Measurements from ENCODE around the gene GNAZ. TPM values are rescaled to one million over a fixed set of nuclear protein-coding genes. Genes with fewer than 3 reads are reported as not detected.

GNAZ gene
- total RNA-seq, 1 donor from 2014 or later, result 3.9 TPM

DNA sequence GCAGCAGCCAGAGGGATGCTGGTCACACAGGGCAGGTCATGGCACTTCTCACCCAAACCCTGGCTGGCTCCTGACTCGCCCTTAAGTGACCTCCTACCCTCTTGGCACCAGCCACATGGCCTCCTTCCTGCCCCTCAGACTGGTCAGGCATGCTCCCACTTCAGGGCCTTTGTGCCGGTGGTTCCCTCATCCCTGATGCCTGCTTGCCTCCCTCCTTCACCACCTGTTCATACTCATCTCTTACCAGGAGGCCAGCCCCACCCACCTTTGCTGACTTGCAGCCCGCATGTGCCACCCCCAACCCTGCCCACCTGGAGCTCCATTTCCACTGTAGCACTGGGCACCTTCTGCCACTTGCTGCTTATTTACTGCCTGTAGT, 20.1 kb downstream of the GNAZ start:
- Mint-ChIP-seq H3K4me1 (ENCODE audit: low read depth) (no peaks in the 10 kb centered on the region), H3K9me3 (ENCODE audit: low read depth) (no peaks in the 10 kb centered on the region), H3K27ac (ENCODE audit: unreplicated experiment) (no peak overlapping the region), H3K4me3 (ENCODE audit: unreplicated experiment) (no peak overlapping the region), H3K27me3 (ENCODE audit: low read depth) (no peaks in the 10 kb centered on the region), H3K36me3 (ENCODE audit: low read depth) (no peaks in the 10 kb centered on the region)
- no peak for DNase-seq (ENCODE audit: low spot score)
- TF ChIP-seq, protein P1, sequence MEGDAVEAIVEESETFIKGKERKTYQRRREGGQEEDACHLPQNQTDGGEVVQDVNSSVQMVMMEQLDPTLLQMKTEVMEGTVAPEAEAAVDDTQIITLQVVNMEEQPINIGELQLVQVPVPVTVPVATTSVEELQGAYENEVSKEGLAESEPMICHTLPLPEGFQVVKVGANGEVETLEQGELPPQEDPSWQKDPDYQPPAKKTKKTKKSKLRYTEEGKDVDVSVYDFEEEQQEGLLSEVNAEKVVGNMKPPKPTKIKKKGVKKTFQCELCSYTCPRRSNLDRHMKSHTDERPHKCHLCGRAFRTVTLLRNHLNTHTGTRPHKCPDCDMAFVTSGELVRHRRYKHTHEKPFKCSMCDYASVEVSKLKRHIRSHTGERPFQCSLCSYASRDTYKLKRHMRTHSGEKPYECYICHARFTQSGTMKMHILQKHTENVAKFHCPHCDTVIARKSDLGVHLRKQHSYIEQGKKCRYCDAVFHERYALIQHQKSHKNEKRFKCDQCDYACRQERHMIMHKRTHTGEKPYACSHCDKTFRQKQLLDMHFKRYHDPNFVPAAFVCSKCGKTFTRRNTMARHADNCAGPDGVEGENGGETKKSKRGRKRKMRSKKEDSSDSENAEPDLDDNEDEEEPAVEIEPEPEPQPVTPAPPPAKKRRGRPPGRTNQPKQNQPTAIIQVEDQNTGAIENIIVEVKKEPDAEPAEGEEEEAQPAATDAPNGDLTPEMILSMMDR (IDR thresholded peaks at IDR 0.05), result no peak

DNA sequence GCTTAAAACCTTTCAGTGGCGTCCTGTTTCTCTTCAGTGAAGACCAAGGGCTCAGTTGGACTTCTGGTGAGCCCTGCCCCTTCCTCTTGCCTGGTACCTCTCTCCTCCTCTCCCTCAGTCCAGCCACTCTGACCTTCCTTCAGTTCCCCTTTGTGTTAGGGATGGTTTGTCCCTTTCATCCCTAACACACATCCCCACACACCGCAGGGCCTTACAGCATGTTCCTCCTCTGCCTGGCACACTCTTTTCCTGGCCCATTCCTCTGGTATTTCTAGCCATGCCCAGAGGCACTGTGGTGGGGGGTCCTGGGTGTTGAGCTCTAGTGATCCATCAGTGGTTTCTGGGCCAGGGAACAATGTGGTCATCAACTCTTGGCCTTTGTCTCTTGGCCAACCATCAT, 21.4 kb downstream of the GNAZ start:
- Mint-ChIP-seq H3K4me3 (ENCODE audit: unreplicated experiment) (no peak overlapping the region), H3K27me3 (ENCODE audit: low read depth) (no peaks in the 10 kb centered on the region), H3K36me3 (ENCODE audit: low read depth) (no peaks in the 10 kb centered on the region), H3K27ac (ENCODE audit: unreplicated experiment) (no peak overlapping the region), H3K9me3 (ENCODE audit: low read depth) (no peaks in the 10 kb centered on the region), H3K4me1 (ENCODE audit: low read depth) (no peaks in the 10 kb centered on the region)
- no peak for DNase-seq (ENCODE audit: low spot score)
- TF ChIP-seq, protein P1 (IDR thresholded peaks at IDR 0.05), result no peak

DNA sequence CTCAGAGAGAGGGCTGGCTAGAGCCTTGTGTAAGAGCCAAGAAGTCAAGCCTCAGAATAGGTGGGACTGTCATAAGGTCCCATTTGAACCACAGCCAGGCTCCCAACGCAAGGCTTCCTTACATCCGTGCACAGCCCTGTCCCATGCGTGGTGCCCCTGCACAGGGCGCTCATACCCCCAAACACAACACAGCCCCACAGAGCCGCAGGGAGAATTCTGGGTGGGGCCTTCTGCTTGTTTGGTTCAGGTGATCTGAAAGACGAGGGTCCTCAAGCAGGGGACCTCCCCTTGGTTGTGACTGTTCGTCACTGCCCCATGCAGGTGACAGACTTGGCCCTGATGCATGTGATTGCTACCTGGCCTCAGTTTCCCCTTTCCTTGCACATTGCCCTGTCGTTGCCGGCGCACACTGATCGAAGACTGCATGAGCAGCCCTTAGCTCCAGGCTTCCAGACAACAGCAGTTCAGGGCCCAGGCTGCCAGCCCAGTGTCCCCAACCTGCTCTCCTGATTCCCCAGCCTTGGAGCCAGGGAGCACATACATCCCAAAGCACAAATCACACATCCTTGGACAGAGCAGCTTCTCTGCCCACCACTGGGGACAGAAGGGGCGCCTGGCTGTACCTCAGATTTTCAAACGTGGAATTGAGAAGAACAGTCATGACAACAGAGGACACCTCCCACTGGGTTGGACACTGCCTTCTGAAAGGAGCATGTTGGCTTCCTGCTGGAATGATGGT, 22.1 kb downstream of the GNAZ start:
- TF ChIP-seq, protein P1 (IDR thresholded peaks at IDR 0.05), result no peak
- Mint-ChIP-seq H3K36me3 (ENCODE audit: low read depth) (no peaks in the 10 kb centered on the region), H3K27ac (ENCODE audit: unreplicated experiment) (no peak overlapping the region), H3K4me1 (ENCODE audit: low read depth) (no peaks in the 10 kb centered on the region), H3K27me3 (ENCODE audit: low read depth) (no peaks in the 10 kb centered on the region), H3K4me3 (ENCODE audit: unreplicated experiment) (no peak overlapping the region), H3K9me3 (ENCODE audit: low read depth) (no peaks in the 10 kb centered on the region)
- no peak for DNase-seq (ENCODE audit: low spot score)

DNA sequence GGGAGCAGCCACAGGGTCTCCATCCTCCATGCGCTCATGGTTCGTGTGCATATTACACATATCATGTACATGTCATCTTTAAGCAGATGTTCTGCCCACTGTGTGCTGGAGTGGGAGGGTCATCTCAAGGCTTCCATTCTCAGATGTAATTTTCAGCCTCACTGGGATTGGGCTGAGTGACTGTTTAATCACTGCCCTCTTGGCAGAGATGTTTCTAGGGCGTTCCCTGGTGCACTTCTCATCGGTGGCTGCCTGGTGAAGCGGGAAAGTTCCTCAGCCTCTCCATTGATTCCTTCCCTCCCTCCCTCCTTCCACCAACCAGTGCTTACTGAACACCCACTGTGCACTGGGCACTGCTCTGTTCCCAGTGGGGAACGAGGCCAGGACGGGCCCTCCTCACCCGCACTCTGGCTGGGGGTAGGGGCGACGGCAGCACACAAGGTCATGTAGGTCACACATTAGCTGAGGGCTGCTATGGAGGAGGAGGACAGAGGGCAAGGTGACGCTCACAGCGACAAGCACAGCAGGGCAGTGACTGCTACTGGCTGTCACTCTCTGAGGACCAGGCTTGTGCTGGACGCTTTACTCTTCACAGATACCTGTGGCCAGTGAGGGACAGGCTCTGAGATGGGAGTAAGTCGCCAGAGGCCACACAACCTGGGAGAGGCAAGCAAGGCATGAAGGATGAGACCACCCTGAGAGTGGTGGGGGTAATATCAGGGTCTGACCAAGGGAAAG, 22.9 kb downstream of the GNAZ start:
- no peaks in the 10 kb centered on the region for H3K36me3 Mint-ChIP-seq (ENCODE audit: low read depth)
- no peaks in the 10 kb centered on the region for H3K9me3 Mint-ChIP-seq (ENCODE audit: low read depth)
- TF ChIP-seq, protein P1 (IDR thresholded peaks at IDR 0.05), result no peak
- H3K27me3 Mint-ChIP-seq (ENCODE audit: low read depth), result no peaks in the 10 kb centered on the region
- H3K4me1 Mint-ChIP-seq (ENCODE audit: low read depth), result no peaks in the 10 kb centered on the region
- DNase-seq (ENCODE audit: low spot score), result no peak
- no peak overlapping the region for H3K4me3 Mint-ChIP-seq (ENCODE audit: unreplicated experiment)
- no peak overlapping the region for H3K27ac Mint-ChIP-seq (ENCODE audit: unreplicated experiment)

DNA sequence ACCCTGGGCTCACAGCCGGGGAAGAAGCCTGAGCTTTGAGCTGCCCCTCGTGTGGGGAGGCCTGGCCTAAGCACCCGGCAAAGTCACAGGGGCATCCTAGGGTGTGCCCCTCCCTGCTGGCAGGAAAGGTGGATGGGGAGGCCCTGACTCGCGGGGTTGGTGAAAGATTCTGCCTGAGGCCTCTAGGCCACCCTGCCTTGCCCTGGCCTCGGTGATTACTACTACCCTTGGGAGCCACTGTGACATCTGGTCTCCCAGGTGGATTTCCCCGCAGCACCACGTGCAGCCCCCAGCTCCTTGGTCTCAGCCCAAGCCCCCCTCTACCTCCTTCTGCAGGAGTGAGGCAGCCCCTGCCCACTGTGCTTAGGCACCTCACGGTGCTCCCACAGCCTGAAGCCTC, 23.9 kb downstream of the GNAZ start:
- Mint-ChIP-seq H3K9me3 (ENCODE audit: low read depth) (no peaks in the 10 kb centered on the region), H3K4me1 (ENCODE audit: low read depth) (no peaks in the 10 kb centered on the region), H3K27me3 (ENCODE audit: low read depth) (no peaks in the 10 kb centered on the region), H3K27ac (ENCODE audit: unreplicated experiment) (no peak overlapping the region), H3K36me3 (ENCODE audit: low read depth) (no peaks in the 10 kb centered on the region), H3K4me3 (ENCODE audit: unreplicated experiment) (no peak overlapping the region)
- DNase-seq (ENCODE audit: low spot score), result no peak
- TF ChIP-seq, protein P1 (IDR thresholded peaks at IDR 0.05), result no peak
